Liver (tissue), 9 donors: ENCODE data around the gene LMX1B. TPM values are rescaled to one million over a fixed set of nuclear protein-coding genes. Genes with fewer than 3 reads are reported as not detected.

Source experiments
- DNase-seq: peaks from one replicate; pipeline ENCODE4 v3.0.0-alpha.2; 2017; ENCODE audit warnings: low spot score
- H3K27ac ChIP-seq, 2 donors: one replicate each; pipeline ENCODE4 v1.7.0; 2013; ENCODE audit warnings: inconsistent platforms in 2 of 2, low read length in 2 of 2, control low read depth in 1 of 2, low read depth in 1 of 2, mild to moderate bottlenecking in 1 of 2
- H3K27me3 ChIP-seq, 4 donors: one replicate each; pipeline versions ENCODE4 v1.6.1 to v1.7.0; 2013; ENCODE audit warnings: low read length in 3 of 4, inconsistent platforms in 1 of 4, mild to moderate bottlenecking in 1 of 4, moderate library complexity in 1 of 4; ENCODE audit not compliant: control insufficient read depth in 4 of 4, insufficient read depth in 4 of 4
- H3K36me3 ChIP-seq, 4 donors: one replicate each; pipeline versions ENCODE4 v1.6.1 to v1.7.0; 2013; ENCODE audit warnings: low read length in 3 of 4, mild to moderate bottlenecking in 3 of 4, low read depth in 1 of 4, moderate library complexity in 1 of 4; ENCODE audit not compliant: control insufficient read depth in 4 of 4, insufficient read depth in 3 of 4
- H3K4me1 ChIP-seq, 4 donors: one replicate each; pipeline versions ENCODE4 v1.6.1 to v1.7.0; 2013; ENCODE audit warnings: low read length in 3 of 4, mild to moderate bottlenecking in 3 of 4, moderate library complexity in 1 of 4; ENCODE audit not compliant: control insufficient read depth in 4 of 4, insufficient read depth in 4 of 4
- H3K4me3 ChIP-seq, 3 donors: one replicate each; pipeline versions ENCODE4 v1.6.1 to v1.7.0; 2013; ENCODE audit warnings: low read length in 3 of 3, control low read depth in 1 of 3, low read depth in 1 of 3, mild to moderate bottlenecking in 1 of 3
- H3K9ac ChIP-seq, 2 donors: one replicate each; pipeline ENCODE4 v1.7.0; 2013; ENCODE audit warnings: low read length in 2 of 2, mild to moderate bottlenecking in 2 of 2, moderate library complexity in 2 of 2, control low read depth in 1 of 2, low read depth in 1 of 2
- H3K9me3 ChIP-seq, 4 donors: one replicate each; pipeline versions ENCODE4 v1.6.1 to v1.7.0; 2013; ENCODE audit warnings: low read length in 3 of 4; ENCODE audit not compliant: control insufficient read depth in 4 of 4
- EGR1 ChIP-seq, 2 donors: IDR thresholded peaks; 2 replicates each; pipeline ENCODE4 v1.6.1; 2016 to 2018; ENCODE audit warnings: antibody characterized with exemption in 2 of 2, low read depth in 2 of 2
- FOXA1 ChIP-seq: IDR thresholded peaks from 2 replicates; pipeline ENCODE4 v1.6.1; 2016; ENCODE audit warnings: antibody characterized with exemption
- FOXA2 ChIP-seq: IDR thresholded peaks from 2 replicates; pipeline ENCODE4 v1.6.1; 2016; ENCODE audit warnings: antibody characterized with exemption
- GABPA ChIP-seq, 2 donors: IDR thresholded peaks in 1 of 2; conservative IDR thresholded peaks in 1 of 2; 2 replicates each; pipeline ENCODE4 v1.6.1; 2016; ENCODE audit warnings: antibody characterized with exemption in 2 of 2, mild to moderate bottlenecking in 1 of 2, moderate library complexity in 1 of 2
- HNF4G ChIP-seq: IDR thresholded peaks from 2 replicates; pipeline ENCODE4 v1.6.1; 2016; ENCODE audit warnings: antibody characterized with exemption
- NR2F2 ChIP-seq: IDR thresholded peaks from 2 replicates; pipeline ENCODE4 v1.6.1; 2016; ENCODE audit warnings: antibody characterized with exemption
- RAD21 ChIP-seq, 2 donors: IDR thresholded peaks; 2 replicates each; pipeline ENCODE4 v1.6.1; 2016; ENCODE audit warnings: antibody characterized with exemption in 2 of 2, mild to moderate bottlenecking in 2 of 2
- RXRA ChIP-seq, 2 donors: IDR thresholded peaks; 2 replicates each; pipeline ENCODE4 v1.6.1; 2017 to 2018; ENCODE audit warnings: antibody characterized with exemption in 2 of 2, mild to moderate bottlenecking in 1 of 2
- SP1 ChIP-seq: IDR thresholded peaks from 2 replicates; pipeline ENCODE4 v1.6.1; 2018; ENCODE audit warnings: antibody characterized with exemption, mild to moderate bottlenecking
- TAF1 ChIP-seq: conservative IDR thresholded peaks from 2 replicates; pipeline ENCODE4 v1.6.1; 2016; ENCODE audit warnings: antibody characterized with exemption, mild to moderate bottlenecking
- YY1 ChIP-seq: IDR thresholded peaks from 2 replicates; pipeline ENCODE4 v1.6.1; 2016; ENCODE audit warnings: antibody characterized with exemption, mild to moderate bottlenecking
- WGBS: extraction: QIAGEN DNeasy Blood & Tissue Kit; methylation state at CpG from one replicate; pipeline ENCODE4 v1.1.7; 2013; 5-methylcytosine and 5-hydroxymethylcytosine counted together
- polyA plus RNA-seq, 2 donors: library from polyadenylated mRNA; stranded (reverse) in 1 of 2; unstranded in 1 of 2; fragments of 200-250 nt in 1 of 2; fragments of >200 nt in 1 of 2; fragmentation: Nextera tagmentation in 1 of 2; extraction: Ambion mirVana in 1 of 2; gene quantifications; one replicate each; pipeline versions ENCODE4 v1.2.1 to v1.2.3, GENCODE V29; 2013 to 2015
- total RNA-seq, 2 donors: library from RNA; depleted of rRNA; stranded (reverse); fragments of >200 nt; gene quantifications; one replicate each; pipeline ENCODE4 v1.2.3, GENCODE V29; 2014
- TF ChIP-seq, protein P1 (sequence below): IDR thresholded peaks from 2 replicates; pipeline ENCODE4 v1.6.1; 2016; ENCODE audit warnings: antibody characterized with exemption, mild to moderate bottlenecking
- TF ChIP-seq, protein P2 (sequence below): IDR thresholded peaks from 2 replicates; pipeline ENCODE4 v1.6.1; 2016; ENCODE audit warnings: antibody characterized with exemption
- TF ChIP-seq, protein P3 (sequence below): IDR thresholded peaks from 2 replicates; pipeline ENCODE4 v1.6.1; 2016; ENCODE audit warnings: antibody characterized with exemption
- TF ChIP-seq, protein P4 (sequence below): fragments of 150-350 bp; IDR thresholded peaks from 2 replicates; pipeline ENCODE4 v1.5.1; 2017; ENCODE audit warnings: improper control_type of control experiment, low read depth, low read length; ENCODE audit not compliant: missing input control
- donor health status: healthy.
- donor health status: healthy.
- donor health status: healthy.
- donor health status: healthy.
- donor health status: healthy.

The LMX1B gene
- total and polyA plus RNA-seq, 4 donors = not detected

DNA sequence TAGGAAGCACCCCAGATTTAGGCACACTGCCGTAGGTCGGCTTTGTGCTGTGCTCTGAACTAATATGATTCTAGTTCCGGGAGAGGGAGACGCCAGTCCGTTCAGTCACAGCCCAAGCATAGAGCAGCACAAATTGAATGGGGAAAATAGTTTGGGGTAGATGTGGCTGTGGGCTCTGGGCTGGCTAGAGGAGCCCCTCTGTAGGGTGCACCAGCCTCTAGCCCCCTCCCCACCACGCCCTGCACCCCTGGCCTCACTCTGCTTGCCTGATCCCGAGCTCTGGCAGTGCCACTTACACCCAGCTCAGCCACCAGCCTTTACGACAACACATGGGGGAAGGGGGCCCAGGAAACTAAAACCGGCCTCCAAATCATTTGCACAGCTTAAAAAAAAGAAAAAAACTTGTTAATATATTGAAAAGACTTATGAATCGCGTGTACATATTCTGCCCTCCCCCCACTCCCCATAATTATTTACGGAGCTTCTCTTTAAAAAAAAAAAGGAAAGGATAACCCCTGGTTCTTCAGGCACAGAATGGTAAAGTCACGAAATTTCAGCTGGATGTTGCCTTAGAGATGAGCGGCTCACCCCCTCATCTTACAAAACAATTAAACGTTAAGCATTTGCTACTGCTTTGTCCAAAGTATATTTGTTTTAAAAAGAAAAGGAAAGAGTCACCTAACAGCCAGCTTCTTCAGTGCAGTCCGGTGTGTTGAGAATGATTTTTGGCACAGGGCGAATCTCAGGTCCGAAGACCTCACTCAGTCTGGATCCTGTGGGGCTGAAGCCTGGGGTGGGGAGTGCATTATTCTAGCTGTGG lies 3.5 kb downstream of the LMX1B start:
- DNase-seq = no peak
- TF ChIP-seq RAD21 (IDR thresholded peaks at IDR 0.05) (no peak), HNF4G (no peak), YY1 (no peak), RXRA (IDR thresholded peaks at IDR 0.05) (no peak)
- TF ChIP-seq, protein P1, sequence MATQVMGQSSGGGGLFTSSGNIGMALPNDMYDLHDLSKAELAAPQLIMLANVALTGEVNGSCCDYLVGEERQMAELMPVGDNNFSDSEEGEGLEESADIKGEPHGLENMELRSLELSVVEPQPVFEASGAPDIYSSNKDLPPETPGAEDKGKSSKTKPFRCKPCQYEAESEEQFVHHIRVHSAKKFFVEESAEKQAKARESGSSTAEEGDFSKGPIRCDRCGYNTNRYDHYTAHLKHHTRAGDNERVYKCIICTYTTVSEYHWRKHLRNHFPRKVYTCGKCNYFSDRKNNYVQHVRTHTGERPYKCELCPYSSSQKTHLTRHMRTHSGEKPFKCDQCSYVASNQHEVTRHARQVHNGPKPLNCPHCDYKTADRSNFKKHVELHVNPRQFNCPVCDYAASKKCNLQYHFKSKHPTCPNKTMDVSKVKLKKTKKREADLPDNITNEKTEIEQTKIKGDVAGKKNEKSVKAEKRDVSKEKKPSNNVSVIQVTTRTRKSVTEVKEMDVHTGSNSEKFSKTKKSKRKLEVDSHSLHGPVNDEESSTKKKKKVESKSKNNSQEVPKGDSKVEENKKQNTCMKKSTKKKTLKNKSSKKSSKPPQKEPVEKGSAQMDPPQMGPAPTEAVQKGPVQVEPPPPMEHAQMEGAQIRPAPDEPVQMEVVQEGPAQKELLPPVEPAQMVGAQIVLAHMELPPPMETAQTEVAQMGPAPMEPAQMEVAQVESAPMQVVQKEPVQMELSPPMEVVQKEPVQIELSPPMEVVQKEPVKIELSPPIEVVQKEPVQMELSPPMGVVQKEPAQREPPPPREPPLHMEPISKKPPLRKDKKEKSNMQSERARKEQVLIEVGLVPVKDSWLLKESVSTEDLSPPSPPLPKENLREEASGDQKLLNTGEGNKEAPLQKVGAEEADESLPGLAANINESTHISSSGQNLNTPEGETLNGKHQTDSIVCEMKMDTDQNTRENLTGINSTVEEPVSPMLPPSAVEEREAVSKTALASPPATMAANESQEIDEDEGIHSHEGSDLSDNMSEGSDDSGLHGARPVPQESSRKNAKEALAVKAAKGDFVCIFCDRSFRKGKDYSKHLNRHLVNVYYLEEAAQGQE = no peak
- TF ChIP-seq, protein P2, sequence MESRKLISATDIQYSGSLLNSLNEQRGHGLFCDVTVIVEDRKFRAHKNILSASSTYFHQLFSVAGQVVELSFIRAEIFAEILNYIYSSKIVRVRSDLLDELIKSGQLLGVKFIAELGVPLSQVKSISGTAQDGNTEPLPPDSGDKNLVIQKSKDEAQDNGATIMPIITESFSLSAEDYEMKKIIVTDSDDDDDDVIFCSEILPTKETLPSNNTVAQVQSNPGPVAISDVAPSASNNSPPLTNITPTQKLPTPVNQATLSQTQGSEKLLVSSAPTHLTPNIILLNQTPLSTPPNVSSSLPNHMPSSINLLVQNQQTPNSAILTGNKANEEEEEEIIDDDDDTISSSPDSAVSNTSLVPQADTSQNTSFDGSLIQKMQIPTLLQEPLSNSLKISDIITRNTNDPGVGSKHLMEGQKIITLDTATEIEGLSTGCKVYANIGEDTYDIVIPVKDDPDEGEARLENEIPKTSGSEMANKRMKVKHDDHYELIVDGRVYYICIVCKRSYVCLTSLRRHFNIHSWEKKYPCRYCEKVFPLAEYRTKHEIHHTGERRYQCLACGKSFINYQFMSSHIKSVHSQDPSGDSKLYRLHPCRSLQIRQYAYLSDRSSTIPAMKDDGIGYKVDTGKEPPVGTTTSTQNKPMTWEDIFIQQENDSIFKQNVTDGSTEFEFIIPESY = no peak
- Histone ChIP-seq H3K4me1 (peaks cover 8 to 37% (median 18%) of the 10 kb centered on the region in 4 donors), H3K4me3 (no peak overlapping the region), H3K27ac (no peak overlapping the region), H3K9ac (no peak overlapping the region), H3K9me3 (no peaks in the 10 kb centered on the region), H3K36me3 (no peaks in the 10 kb centered on the region), H3K27me3 (peaks cover 2 to 54% (median 25%) of the 10 kb centered on the region in 4 donors)
- 22% methylated on average over 18 of the region's 18 CpGs for WGBS

DNA sequence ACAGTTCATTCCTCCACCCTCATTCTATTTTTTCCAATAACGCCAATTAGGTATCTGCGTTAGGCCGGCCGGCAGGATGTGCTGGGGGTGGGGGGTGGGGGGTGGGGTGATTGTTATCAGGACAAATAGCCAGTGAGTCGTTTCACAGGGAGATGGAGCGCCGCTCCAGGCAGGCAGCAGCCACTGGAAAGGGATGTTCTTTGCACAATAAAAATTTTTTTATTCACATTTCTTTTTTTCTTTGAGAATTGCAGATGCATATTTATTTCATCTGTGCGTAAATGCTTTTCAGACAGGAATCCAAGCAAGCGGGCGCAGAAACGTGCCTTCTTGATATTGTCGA lies 4.1 kb downstream of the LMX1B start:
- H3K27ac ChIP-seq = no peak overlapping the region
- no peaks in the 10 kb centered on the region for H3K9me3 ChIP-seq
- H3K9ac ChIP-seq = no peak overlapping the region
- no peak for TF ChIP-seq FOXA1
- no peaks in the 10 kb centered on the region for H3K36me3 ChIP-seq
- WGBS = 9% methylated on average over 12 of the region's 12 CpGs
- peaks cover 2 to 57% (median 26%) of the 10 kb centered on the region in 4 donors for H3K27me3 ChIP-seq
- no peak overlapping the region for H3K4me3 ChIP-seq
- H3K4me1 ChIP-seq = peaks cover 8 to 32% (median 15%) of the 10 kb centered on the region in 4 donors
- no peak for DNase-seq

DNA sequence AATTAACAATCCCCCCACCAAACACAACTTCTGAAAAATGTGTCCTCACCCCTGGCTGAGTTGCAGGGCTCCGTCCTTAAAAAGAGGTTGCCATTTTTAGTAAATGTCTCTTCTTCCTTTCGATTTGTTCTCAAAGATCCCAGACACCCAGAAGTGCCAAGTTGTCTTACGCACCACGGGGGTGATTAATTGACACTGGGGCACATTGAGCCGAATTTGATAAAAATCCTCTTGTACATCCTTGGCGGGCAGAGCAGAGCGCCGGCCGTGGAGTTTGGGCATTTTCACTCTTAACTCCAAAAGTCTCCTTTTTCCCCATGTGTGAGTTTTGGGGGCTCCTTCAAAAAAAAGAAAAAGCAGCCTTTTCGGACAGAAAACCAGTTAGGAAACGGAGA lies 4.5 kb downstream of the LMX1B start:
- 8% methylated on average over 11 of the region's 11 CpGs for WGBS
- TF ChIP-seq FOXA2 (no peak), GABPA (IDR thresholded peaks at IDR 0.05 in 1 of 2, conservative IDR thresholded peaks at IDR 0.05 in 1 of 2) (no peak), FOXA1 (no peak), EGR1 (IDR thresholded peaks at IDR 0.05; ENCODE audit: low read depth in 2 of 2) (no peak), YY1 (no peak), NR2F2 (no peak), SP1 (no peak), RAD21 (IDR thresholded peaks at IDR 0.05) (no peak), TAF1 (no peak)
- TF ChIP-seq, protein P1 = no peak
- TF ChIP-seq, protein P3, sequence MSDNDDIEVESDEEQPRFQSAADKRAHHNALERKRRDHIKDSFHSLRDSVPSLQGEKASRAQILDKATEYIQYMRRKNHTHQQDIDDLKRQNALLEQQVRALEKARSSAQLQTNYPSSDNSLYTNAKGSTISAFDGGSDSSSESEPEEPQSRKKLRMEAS = no peak
- TF ChIP-seq, protein P4, sequence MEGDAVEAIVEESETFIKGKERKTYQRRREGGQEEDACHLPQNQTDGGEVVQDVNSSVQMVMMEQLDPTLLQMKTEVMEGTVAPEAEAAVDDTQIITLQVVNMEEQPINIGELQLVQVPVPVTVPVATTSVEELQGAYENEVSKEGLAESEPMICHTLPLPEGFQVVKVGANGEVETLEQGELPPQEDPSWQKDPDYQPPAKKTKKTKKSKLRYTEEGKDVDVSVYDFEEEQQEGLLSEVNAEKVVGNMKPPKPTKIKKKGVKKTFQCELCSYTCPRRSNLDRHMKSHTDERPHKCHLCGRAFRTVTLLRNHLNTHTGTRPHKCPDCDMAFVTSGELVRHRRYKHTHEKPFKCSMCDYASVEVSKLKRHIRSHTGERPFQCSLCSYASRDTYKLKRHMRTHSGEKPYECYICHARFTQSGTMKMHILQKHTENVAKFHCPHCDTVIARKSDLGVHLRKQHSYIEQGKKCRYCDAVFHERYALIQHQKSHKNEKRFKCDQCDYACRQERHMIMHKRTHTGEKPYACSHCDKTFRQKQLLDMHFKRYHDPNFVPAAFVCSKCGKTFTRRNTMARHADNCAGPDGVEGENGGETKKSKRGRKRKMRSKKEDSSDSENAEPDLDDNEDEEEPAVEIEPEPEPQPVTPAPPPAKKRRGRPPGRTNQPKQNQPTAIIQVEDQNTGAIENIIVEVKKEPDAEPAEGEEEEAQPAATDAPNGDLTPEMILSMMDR = no peak

More for the DNA sequence above, 4.5 kb downstream of the LMX1B start:
- peaks cover 7 to 28% (median 12%) of the 10 kb centered on the region in 4 donors for H3K4me1 ChIP-seq
- DNase-seq = no peak
- no peak overlapping the region for H3K4me3 ChIP-seq
- no peaks in the 10 kb centered on the region for H3K36me3 ChIP-seq
- no peak overlapping the region for H3K27ac ChIP-seq
- H3K9ac ChIP-seq = no peak overlapping the region
- no peaks in the 10 kb centered on the region for H3K9me3 ChIP-seq
- peaks cover 2 to 58% (median 26%) of the 10 kb centered on the region in 4 donors for H3K27me3 ChIP-seq
